GF-D8 (cell line): ENCODE measurements around the gene TUT7.
A peak's percentile ranks its signal among the peaks of the same experiment; 100 is the strongest.
"Not testable (repeated sequence)": the region's sequence is repeated elsewhere in the genome, so short reads cannot be mapped to it uniquely, and the experiment has no call there.

Experiments
- DNase-seq: peaks from one replicate; lab custom pipeline; 2025; lab: John Stamatoyannopoulos, UW

The TUT7 gene

DNA sequence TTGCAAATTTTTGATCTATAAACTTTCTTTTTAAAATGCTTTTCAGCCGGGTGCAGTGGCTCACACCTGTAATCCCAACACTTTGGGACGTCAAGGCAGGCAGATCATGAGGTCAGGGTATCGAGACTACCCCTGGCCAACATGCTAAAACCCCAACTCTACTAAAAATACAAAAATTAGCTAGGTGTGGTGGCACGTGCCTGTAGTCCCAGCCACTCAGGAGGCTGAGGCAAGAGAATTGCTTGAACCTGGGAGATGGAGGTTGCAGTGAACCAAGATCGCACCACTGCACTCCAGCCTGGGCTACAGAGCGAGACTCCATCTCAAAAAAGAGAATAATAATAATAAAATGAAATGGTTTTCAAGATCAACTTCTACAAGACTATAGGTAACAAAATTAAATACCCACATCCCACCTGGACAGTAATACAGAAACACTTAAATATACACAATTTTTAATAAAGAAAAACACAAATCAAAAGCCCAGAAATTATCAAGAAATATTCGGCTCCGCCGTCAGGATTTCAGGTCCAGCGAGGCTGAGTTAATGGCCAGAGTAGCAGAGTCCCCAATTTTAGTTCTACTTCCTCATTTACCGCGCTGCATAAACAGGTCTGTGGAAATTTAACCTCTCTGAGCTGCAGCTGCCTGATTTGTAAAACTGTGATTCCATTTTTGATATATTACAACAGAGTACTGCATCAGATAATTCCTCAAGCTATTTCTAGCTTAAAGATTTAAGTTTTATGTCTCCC lies 4.0 kb downstream of the TUT7 start:
- DNase-seq = peak; percentile 32

DNA sequence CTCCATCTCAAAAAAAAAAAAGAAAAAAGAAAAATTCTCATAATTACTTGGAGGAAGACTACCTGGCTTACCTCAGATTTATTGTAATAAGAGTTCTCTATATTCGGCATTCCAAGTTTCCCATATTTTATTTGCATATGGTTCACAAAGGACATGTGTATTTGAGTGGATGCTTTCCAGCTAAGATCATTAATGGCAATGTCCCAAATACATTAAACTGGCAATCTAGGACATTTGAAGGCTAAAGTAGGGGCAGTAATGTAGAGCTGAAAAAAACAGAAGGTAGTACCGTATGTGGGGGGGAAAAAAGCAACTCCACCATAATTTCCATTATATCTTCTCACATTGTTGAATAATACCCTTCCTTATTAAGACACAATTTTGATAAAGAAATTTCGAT lies 4.9 kb downstream of the TUT7 start:
- DNase-seq = no peak

DNA sequence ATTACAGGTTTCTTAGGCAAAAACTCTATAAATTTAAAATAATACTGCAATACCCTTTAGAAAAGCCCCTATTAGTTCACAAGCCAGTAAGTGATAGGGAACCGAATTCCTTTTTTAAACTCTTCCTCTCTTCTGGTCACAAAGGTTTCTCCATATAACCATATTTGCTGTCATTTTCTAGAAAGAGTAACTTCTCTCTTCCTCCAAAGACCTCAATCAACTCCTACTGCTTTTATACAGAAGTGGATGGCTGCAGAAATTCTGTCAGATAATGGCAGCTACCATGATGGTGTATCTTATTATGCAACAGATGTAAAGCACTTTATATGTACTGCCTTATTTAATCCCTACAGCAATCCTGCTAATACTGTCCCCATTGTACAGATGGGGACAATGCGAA lies 6.2 kb downstream of the TUT7 start:
- no peak for DNase-seq

DNA sequence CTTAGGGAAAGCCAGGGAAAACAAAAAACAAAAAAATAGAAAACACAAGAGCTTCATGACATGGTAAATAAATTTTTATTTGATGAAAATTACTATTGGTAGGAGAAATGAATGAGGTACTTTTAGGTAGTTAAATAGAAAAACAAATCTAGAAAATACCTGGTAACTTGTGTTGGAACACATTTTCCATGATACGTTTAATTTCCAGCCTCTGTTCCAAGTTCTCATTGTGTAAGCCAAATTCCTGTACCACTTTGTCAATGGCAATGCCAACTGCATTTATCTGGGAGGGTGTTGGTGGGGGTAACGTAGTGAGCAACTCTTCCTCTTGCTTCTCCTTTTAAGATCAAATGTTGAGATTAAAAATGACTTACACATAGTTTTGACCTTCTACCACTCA lies 9.4 kb downstream of the TUT7 start:
- no peak for DNase-seq

DNA sequence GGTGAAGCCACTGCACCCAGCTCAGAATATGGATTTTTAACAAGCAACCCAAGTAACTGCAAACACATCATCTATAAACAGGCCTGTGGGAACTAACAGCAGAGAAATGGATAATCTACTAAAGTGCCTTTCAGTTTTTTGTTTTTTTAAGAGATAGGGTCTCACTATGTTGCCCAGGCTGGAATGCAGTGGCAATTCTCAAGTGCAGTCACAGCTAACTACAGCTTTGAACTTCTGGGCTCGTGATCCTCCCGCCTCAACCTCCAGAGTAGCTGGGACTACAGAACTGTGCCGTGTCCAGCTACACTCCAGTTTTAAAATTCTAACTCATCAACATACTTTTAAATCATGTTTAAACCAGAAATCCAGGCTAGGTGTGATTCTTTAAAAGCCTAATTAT lies 11.9 kb downstream of the TUT7 start:
- no peak for DNase-seq

DNA sequence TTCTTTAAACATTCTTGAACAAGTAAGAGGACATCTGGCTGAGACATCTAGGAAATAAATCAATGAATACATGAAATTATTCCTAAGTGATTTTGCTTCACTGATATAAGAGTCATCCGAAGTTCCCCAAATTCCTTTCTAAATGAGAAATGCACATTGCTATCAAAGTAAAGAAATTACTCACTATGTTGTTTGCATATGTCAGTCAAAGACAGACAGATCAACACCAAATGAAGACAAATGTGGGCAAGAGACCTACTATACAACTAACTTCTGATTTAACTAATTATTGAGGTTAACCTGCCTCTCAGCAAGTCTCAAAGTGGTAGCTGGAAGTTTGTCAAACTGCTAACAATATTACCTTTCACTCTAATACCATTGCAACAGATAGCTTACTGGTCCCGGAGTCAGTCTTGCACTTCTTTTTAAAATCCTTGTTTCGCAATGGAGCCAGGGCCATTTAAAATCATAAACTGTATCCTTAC lies 13.2 kb downstream of the TUT7 start:
- no peak for DNase-seq

DNA sequence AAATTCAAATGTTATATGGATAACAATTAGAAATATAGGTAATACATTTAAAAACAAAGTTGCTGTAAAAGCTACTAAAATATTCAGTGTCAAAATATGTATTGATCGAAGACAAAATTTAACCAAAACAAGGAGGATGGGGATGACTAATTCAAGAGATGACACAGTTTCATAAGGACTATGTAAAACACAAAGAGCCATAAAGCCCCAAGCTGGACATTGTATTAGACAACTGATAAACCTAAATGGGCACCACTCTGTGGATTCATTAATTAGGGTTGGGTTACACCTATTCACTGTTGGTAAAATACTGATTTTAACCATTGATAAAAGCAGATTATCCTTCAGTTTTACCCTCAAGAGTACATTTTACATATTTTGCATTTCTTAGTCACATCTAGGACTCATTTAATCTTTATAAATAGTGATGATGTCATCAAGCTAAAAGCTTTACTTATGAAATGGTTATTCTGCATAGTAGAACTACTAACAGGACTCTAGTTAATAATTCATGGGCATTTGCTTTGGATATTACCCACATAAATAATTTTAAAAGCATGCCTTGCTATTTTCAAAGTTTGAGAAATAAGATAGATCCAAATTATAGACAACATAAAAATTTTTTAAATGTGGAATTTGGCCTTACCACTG lies 13.7 kb downstream of the TUT7 start:
- no peak for DNase-seq

DNA sequence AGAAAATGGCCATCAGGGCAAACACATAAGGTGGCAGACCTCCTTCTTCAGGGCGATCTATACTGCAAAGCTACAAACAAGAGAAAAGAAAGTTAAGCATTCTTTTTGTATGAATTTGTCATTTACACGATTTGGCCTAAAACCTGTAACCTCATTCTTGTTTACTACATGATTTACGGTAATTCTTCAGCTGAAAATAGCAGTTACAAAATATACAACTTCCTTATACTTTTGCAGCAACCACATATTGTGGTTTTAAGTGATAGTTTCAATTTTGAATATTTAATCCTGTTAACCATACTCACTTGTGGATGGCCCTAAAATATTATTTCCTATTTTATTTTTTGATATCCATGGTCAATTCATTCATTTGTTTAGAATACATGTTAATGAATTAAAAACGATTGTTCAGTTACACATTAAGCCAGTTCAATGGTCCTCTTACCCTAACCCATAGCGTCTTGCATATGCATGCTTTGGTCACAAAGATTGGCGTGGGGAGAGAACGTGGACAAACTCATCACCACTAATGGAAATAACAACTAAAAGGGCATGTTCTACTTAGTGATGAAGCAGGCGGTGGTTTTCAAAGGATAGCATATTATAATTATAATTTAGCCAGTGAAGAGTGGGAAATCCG lies 16.6 kb downstream of the TUT7 start:
- DNase-seq = peak; percentile 47

DNA sequence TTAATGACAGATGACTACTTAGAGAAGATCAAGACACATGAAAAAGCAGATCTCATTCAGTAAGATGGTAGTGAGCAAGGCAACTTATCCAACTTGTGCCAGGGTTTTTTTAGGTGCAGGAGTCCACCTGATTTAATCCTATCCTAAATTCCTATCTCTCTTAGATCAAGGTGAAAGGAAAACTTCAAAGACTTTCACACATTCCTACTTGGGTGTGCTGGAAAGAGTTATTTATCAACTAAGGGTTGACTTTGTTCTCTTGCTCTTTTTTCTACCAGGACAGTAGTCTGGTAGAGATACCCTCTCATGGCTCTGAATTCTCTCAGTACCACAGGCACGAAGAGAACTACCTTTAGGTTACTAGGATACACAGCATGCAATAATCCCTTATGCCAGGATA lies 18.2 kb downstream of the TUT7 start:
- no peak for DNase-seq

DNA sequence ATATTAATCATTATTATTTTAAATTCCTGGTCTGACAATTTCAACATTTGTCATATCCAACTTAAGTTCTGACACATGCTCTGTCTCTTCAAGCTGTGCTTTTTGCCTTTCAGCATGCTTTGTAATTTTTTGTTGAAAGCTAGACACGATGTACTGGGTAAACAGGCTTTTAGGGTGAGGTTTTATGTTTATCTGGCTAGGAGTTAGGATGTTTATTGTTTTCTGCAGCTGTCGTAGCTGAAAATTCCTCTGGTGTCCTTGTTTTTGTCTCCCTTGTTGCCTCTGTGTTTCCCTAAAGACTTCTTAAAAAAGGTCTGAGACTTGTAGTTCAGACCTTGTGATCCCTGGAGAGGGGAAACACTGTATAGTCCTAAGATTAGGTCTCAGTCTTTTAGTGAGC lies 20.6 kb downstream of the TUT7 start:
- DNase-seq = no peak

DNA sequence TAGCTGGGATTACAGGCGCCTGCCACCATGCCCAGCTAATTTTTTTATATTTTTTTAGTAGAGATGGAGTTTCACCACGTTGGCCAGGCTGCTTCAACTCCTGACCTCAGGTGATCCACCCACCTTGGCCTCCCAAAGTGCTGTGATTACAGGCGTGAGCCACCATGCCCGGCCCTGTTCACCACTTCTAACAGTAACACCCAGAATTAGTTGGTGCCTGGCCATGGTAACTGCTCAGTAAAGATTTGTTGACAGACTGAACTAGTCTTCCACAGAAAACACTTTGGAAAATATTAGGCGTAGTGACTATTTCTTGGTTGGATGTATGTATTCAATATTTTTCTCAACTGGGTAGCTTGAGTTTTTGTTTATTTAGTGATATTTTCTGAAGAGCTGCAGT lies 24.0 kb downstream of the TUT7 start:
- DNase-seq = no peak

DNA sequence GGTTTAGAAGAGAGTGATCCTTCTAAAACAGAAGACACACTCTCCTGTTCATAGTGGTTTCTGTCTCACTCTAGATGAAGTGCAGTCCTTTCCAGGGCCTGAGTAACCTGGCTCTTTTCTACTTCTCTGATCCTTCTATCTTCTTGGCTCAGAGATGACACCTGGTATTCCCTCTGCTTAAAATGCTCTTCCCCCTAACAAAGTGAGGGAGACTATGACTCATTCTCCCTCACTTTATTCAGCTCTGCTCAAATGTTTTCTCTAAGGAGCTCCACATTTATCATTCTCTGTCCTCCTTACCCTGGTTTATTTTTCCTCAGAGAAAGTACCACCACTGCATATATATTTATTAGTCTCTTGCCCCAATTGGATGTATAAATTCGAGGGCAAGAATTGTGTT lies 24.6 kb downstream of the TUT7 start:
- no peak for DNase-seq

DNA sequence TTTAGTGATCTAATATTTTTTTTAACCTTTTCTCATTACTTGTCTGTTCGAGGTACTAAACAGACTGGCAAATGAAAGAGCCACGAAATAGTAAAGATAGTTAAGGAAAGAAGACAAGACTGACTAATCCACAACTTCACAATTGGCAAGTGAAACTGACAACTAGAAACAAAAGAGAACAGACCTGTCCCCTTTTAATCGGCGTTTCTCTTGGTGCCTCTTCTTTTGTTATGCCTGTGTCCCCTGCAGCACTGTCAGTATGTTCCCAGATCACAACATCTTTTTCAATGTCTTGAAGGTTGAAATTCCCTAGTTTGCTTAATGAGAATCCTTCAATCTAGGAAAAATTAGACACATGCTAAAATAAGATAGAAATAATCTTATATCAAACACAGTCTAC lies 26.1 kb downstream of the TUT7 start:
- DNase-seq = no peak

DNA sequence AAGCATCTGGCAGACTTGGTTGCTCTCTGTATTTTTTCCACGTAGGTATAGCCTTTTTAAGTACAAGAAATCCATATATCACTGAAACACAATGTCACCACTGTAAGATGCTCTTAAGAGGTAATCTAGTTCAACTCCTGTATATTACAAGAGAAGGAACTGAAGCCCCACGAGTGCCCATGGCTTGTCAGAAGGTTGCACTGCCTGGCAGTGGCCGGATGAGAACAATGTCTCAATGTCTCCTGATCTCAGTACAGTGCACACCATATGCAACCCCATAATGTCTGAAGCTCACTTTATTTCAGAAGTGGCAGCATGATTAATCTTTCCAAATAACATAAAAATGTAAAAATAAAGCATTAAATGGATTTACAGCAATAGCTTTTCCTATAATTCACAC lies 27.7 kb downstream of the TUT7 start:
- DNase-seq = no peak

DNA sequence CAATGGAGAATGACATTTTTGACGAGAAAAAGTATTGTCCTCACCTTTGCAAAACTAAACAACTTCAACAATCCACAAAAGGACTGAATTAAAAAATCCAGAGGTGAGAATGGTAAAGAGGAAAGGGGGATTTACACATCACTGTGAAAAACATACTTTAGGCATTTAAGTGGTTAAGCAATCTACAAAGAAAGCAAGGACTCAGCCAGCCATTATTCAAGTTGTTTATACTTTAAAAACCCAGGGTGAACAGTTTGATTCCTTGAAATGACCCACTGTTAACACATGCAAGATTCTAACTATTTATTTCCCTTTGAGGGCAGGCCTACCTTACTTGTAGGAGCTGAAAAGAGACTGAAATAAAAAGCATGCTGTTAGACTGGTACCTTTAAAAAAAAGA lies 29.3 kb downstream of the TUT7 start:
- no peak for DNase-seq

DNA sequence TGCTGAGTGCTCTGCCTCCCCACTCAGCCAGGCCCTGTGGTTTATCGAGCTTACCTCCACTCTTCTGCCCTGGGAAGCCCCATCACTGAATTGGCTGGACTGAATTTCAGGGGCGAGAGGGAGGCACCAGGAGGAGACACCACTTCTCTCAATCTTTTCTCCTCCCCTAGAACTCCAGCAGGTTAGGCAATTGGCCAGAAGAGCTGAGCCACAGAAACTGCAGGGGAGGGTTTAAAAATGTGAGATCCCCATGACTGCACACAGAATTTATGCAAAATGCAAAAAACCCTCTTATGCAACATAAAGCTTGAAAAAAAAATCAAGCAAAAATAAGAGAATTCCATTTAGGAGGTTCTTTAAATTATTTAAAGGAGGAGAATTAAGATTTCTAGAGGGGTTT lies 29.9 kb downstream of the TUT7 start:
- no peak for DNase-seq

DNA sequence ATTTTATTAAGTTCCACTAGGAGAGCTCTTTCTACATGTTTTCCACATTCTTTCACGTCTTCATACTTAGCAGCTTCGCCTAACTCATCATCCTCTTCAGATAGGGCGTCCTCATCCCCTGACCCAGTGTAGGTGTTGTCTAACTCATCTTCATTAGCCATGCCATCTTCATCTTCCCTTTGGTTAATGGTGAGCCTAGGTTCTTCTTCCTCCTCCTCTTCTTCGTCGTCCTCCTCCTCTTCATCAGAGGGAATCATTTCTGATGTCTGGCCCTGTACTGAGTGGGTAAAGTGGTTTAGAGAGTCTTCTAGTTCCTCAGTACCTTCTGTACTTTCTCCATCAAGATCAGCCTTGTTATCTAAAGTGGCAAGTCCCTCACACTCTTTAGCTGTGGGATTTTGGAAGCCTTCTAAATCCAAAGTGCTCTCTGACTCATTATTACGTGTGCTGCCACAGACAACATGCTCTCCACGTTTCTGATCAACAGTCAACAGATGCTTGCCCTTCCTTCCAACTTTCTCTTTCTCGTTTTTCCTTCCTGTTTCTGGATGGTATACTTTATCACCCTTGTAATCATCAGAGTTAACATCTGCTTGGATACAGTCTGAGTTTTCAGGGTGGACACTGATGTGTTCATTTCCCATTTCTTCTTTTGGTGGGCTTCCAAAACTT lies 31.1 kb downstream of the TUT7 start:
- DNase-seq = no peak

DNA sequence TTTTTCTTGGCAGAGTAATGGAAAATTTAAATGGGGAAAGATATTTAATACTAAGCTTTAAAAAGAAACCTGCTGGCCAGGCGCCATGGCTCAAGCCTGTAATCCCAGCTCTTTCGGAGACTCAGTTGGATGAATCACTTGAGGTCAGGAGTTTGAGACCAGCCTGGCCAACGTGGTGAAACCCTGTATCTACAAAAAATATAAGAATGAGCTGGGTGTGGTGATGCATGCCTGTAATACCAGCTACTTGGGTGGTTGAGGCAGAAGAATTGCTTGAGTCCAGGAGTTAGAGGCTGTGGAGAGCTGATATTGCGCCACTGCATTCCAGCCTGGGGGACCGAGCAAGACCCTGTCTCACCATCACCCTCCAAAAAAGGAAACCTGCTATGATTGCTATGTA lies 32.8 kb downstream of the TUT7 start:
- no peak for DNase-seq

DNA sequence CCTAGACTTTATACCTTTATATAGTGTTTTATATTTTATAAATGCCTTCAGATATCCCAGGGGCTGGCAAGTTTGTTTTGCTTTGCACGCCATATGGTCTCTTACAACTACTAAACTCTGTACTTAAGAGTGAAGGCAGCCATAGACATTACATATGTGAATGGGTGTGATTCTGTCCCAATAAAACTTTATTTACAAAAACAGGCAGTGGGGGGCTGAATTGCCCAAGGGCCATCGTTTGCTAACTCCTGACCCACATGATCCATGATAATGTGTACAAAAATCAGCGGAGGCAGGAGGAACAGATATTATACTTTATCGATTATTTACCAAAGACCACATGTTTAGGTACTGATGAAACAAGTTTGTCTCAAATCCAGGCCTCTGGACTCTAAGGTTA lies 36.0 kb downstream of the TUT7 start:
- no peak for DNase-seq

DNA sequence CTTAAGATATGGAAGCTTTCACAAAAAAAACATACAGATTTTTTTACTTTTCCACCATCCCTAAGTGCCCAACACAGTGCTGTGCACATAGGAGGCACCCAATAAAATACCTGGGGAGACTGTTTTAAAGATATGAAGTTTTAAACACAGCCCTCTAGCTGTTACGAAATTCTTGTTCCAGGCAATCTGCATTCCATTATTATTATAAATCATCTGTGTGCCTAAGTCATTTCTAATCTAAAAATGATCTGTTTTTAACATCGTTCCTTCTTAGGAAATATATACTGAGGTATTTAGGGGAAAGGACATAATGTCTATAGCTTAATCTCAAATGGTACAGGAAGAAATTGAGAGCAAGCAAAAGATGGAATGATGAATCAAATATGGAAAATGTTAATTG lies 39.1 kb downstream of the TUT7 start:
- DNase-seq = no peak

DNA sequence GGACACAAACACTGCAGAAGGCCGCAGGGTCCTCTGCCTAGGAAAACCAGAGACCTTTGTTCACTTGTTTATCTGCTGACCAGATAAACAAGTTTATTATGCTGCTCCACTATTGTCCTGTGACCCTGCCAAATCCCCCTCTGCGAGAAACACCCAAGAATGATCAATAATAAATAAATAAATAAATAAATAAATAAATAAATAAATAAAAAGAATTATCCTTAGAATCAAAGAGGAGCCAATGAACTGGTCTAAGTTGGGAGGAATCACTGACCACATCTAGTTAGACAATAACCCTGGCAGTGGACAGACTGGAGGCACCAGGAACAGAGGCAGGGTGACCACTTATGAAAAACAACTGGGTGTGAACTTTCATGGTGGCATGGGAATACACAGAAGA lies 41.3 kb downstream of the TUT7 start:
- DNase-seq = not testable (repeated sequence)

DNA sequence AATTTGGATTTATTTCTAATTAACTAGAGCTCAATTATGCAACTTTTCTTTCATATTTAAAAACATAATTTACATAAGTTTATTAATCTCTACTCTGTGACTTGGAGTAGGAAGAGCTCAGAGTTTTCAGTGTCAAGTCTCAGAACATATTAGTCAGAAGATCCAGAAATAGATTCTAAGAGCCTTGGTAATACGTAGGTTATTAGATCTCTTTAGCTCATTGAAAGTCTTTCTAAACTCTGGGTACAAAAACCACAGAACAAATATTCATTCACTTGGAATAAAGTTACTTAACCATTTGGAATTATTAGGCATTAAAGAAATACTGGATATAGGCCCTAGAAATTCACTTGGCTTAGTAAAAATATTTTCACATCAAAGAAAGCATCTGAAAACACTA lies 45.5 kb downstream of the TUT7 start:
- DNase-seq = no peak

DNA sequence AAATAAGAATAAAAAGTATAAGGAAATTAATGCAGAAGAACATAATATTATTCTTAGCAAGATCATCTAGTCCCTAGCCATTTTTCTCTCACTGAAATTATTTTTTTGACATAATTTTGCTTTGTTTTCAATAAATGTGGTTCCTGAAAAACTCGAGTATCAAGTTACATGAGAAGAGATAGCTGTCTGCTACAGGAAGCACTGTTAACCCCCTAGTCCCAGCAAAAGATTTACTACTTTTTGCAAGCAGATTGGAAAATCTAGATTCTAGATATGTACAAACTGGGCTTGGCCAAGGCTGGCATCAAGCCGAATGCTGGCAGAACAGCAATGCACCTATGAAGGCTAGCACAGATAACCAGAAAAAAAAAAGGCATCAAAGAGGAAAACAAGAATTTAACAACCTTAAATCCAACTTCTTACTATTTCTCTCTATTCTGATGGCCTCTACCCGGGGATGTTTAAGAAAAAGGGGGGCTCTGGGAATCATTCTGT lies 49.9 kb downstream of the TUT7 start:
- no peak for DNase-seq
